Glomerular visceral epithelial cell (primary cell): ENCODE data around the gene OPN3.

Experiments
- DNase-seq: peaks from one replicate; pipeline ENCODE4 v3.0.0-alpha.2; 2016; ENCODE audit errors: extremely low spot score

OPN3 gene

GRCh38 chr1:241591317-241591716, 48.9 kb downstream of the OPN3 start:
- DNase-seq = peak; percentile 62

GRCh38 chr1:241590719-241591118, 49.5 kb downstream of the OPN3 start:
- no peak for DNase-seq

- DNase-seq = no peak
These were observed 50.6 kb downstream of the OPN3 start for GRCh38 chr1:241589521-241589920.

- DNase-seq = no peak
These were observed 53.2 kb downstream of the OPN3 start for GRCh38 chr1:241586905-241587512.

- no peak for DNase-seq
These were observed 57.2 kb downstream of the OPN3 start for GRCh38 chr1:241582921-241583321.

GRCh38 chr1:241579434-241579833, 60.7 kb downstream of the OPN3 start:
- no peak for DNase-seq

GRCh38 chr1:241574154-241574553, 66.0 kb downstream of the OPN3 start:
- no peak for DNase-seq

- DNase-seq = no peak
These were observed 70.3 kb downstream of the OPN3 start for GRCh38 chr1:241569848-241570247.

GRCh38 chr1:241560849-241561187, 79.4 kb downstream of the OPN3 start:
- no peak for DNase-seq

GRCh38 chr1:241560146-241560848, 79.9 kb downstream of the OPN3 start:
- peak; percentile 18 for DNase-seq

GRCh38 chr1:241557551-241558193, 82.5 kb downstream of the OPN3 start:
- peak; percentile 7 for DNase-seq

GRCh38 chr1:241557031-241557430, 83.1 kb downstream of the OPN3 start:
- DNase-seq = peak; percentile 9

- DNase-seq = no peak
These were observed 84.6 kb downstream of the OPN3 start for GRCh38 chr1:241555526-241555925.

GRCh38 chr1:241553886-241554592, 86.1 kb downstream of the OPN3 start:
- DNase-seq = no peak

GRCh38 chr1:241551759-241552638, 88.2 kb downstream of the OPN3 start:
- DNase-seq = no peak

- no peak for DNase-seq
These were observed 89.9 kb downstream of the OPN3 start for GRCh38 chr1:241550318-241550717.

GRCh38 chr1:241548008-241548407, 92.2 kb downstream of the OPN3 start:
- no peak for DNase-seq
